Activated T-helper 1 cell treated with anti-CD3 and anti-CD28 coated beads, Interleukin-2, amount 50 U/mL, for 16 hours (primary cell): Measurements from ENCODE around the gene C16orf74.

Source experiments
- DNase-seq, 2 donors: peaks; one replicate each; pipeline ENCODE4 v3.0.0-alpha.2; 2020; ENCODE audit warnings: low read depth in 1 of 2, low spot score in 1 of 2

Gene C16orf74

GRCh38 chr16:85718682-85719081 lies 32.2 kb downstream of the C16orf74 start:
- DNase-seq = no peak

GRCh38 chr16:85718153-85718477 lies 32.8 kb downstream of the C16orf74 start:
- no peak for DNase-seq

GRCh38 chr16:85717393-85718152 lies 33.3 kb downstream of the C16orf74 start:
- peak in 1 of 2 donors; percentile 19 for DNase-seq

- no peak for DNase-seq
These were observed 34.2 kb downstream of the C16orf74 start for GRCh38 chr16:85716680-85717038.

- DNase-seq = no peak
These were observed 34.7 kb downstream of the C16orf74 start for GRCh38 chr16:85716022-85716679.

GRCh38 chr16:85715169-85716021 lies 35.5 kb downstream of the C16orf74 start:
- no peak for DNase-seq

GRCh38 chr16:85712801-85713200 lies 38.1 kb downstream of the C16orf74 start:
- DNase-seq = no peak

GRCh38 chr16:85711982-85712587 lies 38.8 kb downstream of the C16orf74 start:
- DNase-seq = no peak

GRCh38 chr16:85710732-85711131 lies 40.2 kb downstream of the C16orf74 start:
- no peak for DNase-seq

- DNase-seq = no peak
These were observed 40.9 kb downstream of the C16orf74 start for GRCh38 chr16:85709766-85710585.

- no peak for DNase-seq
These were observed 42.6 kb downstream of the C16orf74 start for GRCh38 chr16:85708338-85708737.

- no peak for DNase-seq
These were observed 43.3 kb downstream of the C16orf74 start for GRCh38 chr16:85707528-85708095.

- no peak for DNase-seq
These were observed 44.4 kb downstream of the C16orf74 start for GRCh38 chr16:85706449-85707034.

GRCh38 chr16:85704900-85705846 lies 45.7 kb downstream of the C16orf74 start:
- no peak for DNase-seq

- DNase-seq = no peak
These were observed 46.9 kb downstream of the C16orf74 start for GRCh38 chr16:85704011-85704410.

- no peak for DNase-seq
These were observed 51.3 kb downstream of the C16orf74 start for GRCh38 chr16:85699628-85700027.

GRCh38 chr16:85698935-85699558 lies 51.8 kb downstream of the C16orf74 start:
- DNase-seq = no peak

- no peak for DNase-seq
These were observed 52.4 kb downstream of the C16orf74 start for GRCh38 chr16:85698459-85698891.
